MM.1S (cell line): ENCODE results near the gene IVD.

Experiments used
- DNase-seq: peaks from one replicate; pipeline ENCODE4 v3.0.0-alpha.2; 2015
- H2AFZ ChIP-seq: fragments of 300-600 bp; sonication (generic); 2 replicates; pipeline ENCODE4 v1.6.0; 2016; ENCODE audit warnings: antibody characterized with exemption, low read length
- H3F3A ChIP-seq: fragments of 300-600 bp; sonication (generic); 2 replicates; pipeline ENCODE4 v1.6.1; 2016; ENCODE audit warnings: mild to moderate bottlenecking, antibody characterized with exemption, low read length, moderate library complexity, mixed read lengths; ENCODE audit not compliant: insufficient read depth
- H3K27ac ChIP-seq: fragments of 300-600 bp; sonication (generic); 2 replicates; pipeline ENCODE4 v1.5.1; 2016; ENCODE audit warnings: mild to moderate bottlenecking, low read length
- H3K27me3 ChIP-seq: fragments of 300-600 bp; sonication (generic); replicated peaks from 2 replicates; pipeline ENCODE4 v1.6.0; 2016; ENCODE audit warnings: low read length; ENCODE audit not compliant: insufficient read depth
- H3K36me3 ChIP-seq: fragments of 300-600 bp; sonication (generic); replicated peaks from 2 replicates; pipeline ENCODE4 v1.6.1; 2016; ENCODE audit warnings: mild to moderate bottlenecking, low read length, mixed read lengths; ENCODE audit not compliant: insufficient read depth
- H3K4me1 ChIP-seq: fragments of 300-600 bp; sonication (generic); 2 replicates; pipeline ENCODE4 v1.6.1; 2016; ENCODE audit warnings: low read length, mixed read lengths
- H3K4me2 ChIP-seq: fragments of 300-600 bp; sonication (generic); 2 replicates; pipeline ENCODE4 v1.6.0; 2016; ENCODE audit warnings: low read depth, low read length
- H3K4me3 ChIP-seq: fragments of 300-600 bp; sonication (generic); 2 replicates; pipeline ENCODE4 v1.5.1; 2016; ENCODE audit warnings: low read length, mixed read lengths
- H3K79me2 ChIP-seq: fragments of 300-600 bp; sonication (generic); 2 replicates; pipeline ENCODE4 v1.6.1; 2016; ENCODE audit warnings: mixed run types, low read length, mixed read lengths
- H3K9ac ChIP-seq: fragments of 300-600 bp; sonication (generic); 2 replicates; pipeline ENCODE4 v1.6.1; 2016; ENCODE audit warnings: low read length, mixed read lengths
- H3K9me2 ChIP-seq: fragments of 300-600 bp; sonication (generic); replicated peaks from 2 replicates; pipeline ENCODE4 v1.6.1; 2016; ENCODE audit warnings: mild to moderate bottlenecking, low read length, mixed read lengths; ENCODE audit not compliant: insufficient read depth
- H3K9me3 ChIP-seq: fragments of 300-600 bp; sonication (generic); replicated peaks from 2 replicates; pipeline ENCODE4 v1.6.1; 2016; ENCODE audit warnings: mild to moderate bottlenecking, low read length, mixed read lengths; ENCODE audit not compliant: insufficient read depth
- H4K20me1 ChIP-seq: fragments of 300-600 bp; sonication (generic); 2 replicates; pipeline ENCODE4 v1.6.1; 2016; ENCODE audit warnings: mild to moderate bottlenecking, low read length, moderate library complexity, mixed read lengths; ENCODE audit not compliant: insufficient read depth
- EZH2 ChIP-seq: fragments of 300-600 bp; sonication (generic); optimal IDR thresholded peaks from 2 replicates; pipeline ENCODE3; 2017; ENCODE audit warnings: low read depth, mild to moderate bottlenecking, antibody characterized with exemption, low read length, mixed read lengths
- EZH2phosphoT487 ChIP-seq: fragments of 300-600 bp; sonication (generic); IDR thresholded peaks from 2 replicates; pipeline ENCODE4 v1.6.1; 2018; ENCODE audit warnings: antibody characterized with exemption, low read length
- TF ChIP-seq, protein P1 (sequence below): fragments of 300-600 bp; sonication (generic); IDR thresholded peaks from 2 replicates; pipeline ENCODE4 v1.5.1; 2016; ENCODE audit warnings: antibody characterized with exemption, low read length, mixed read lengths

IVD gene

DNA sequence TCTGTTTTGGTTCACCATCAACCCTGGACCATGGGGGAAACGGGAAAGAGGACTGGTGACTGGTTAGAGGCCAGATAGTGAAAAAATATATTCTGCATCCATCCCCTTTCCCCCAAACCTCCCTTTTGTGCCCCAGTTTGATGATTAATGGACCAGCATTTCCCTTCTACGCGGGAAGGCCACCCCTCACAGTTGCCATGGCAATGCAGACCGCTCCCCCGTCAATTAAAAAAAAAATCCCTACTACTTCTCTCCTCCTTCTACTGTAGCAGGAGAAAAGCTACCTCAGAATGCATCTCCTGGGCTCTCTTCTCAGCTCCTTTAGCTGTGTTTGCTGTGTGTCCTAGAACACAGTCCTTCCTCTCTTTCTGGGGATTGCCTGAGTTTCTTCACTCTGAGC is 39.1 kb downstream of the IVD start:
- no peak for DNase-seq
- TF ChIP-seq EZH2 (no peak), EZH2phosphoT487 (no peak)
- TF ChIP-seq, protein P1, sequence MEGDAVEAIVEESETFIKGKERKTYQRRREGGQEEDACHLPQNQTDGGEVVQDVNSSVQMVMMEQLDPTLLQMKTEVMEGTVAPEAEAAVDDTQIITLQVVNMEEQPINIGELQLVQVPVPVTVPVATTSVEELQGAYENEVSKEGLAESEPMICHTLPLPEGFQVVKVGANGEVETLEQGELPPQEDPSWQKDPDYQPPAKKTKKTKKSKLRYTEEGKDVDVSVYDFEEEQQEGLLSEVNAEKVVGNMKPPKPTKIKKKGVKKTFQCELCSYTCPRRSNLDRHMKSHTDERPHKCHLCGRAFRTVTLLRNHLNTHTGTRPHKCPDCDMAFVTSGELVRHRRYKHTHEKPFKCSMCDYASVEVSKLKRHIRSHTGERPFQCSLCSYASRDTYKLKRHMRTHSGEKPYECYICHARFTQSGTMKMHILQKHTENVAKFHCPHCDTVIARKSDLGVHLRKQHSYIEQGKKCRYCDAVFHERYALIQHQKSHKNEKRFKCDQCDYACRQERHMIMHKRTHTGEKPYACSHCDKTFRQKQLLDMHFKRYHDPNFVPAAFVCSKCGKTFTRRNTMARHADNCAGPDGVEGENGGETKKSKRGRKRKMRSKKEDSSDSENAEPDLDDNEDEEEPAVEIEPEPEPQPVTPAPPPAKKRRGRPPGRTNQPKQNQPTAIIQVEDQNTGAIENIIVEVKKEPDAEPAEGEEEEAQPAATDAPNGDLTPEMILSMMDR, result no peak
- Histone ChIP-seq H3K9me3 (no peaks in the 10 kb centered on the region), H3K36me3 (no peaks in the 10 kb centered on the region), H2AFZ (no peak overlapping the region), H3K4me1 (no peaks in the 10 kb centered on the region), H3K27ac (no peak overlapping the region), H3K9ac (no peak overlapping the region), H3K79me2 (peaks cover 75% of the 10 kb centered on the region), H3K9me2 (no peaks in the 10 kb centered on the region), H3F3A (peaks cover 11% of the 10 kb centered on the region), H3K27me3 (no peaks in the 10 kb centered on the region), H3K4me2 (no peak overlapping the region), H3K4me3 (no peak overlapping the region), H4K20me1 (0 out of 2 replicates have a peak, but pooled peaks cover 5% of the 10 kb centered on the region)

DNA sequence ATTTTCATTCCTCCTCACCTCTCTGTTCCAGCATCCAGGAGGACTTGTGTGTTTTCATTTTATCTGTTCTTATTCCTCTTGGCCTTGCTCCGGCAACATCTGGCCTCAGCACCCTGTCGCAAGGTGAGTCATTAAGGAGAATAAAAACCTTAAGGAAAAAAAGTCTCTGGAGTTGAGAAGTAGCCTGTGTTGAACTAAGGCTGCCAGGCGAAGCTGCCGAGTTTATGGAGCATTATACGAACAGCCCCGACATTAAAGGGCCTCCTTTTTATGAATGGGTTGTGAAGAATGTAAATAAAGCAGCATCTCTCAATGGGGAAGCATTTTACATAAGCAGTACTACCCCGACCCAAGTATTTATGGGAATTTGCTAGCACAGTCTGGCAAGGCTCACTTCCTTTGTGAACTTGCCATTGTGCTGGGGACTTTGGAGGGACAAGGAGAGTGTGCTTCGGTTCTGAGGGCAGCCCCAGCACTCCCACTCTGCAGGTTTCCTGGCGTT is 39.9 kb downstream of the IVD start:
- no peak for TF ChIP-seq EZH2phosphoT487
- TF ChIP-seq EZH2, result no peak
- TF ChIP-seq, protein P1, result no peak
- 0 out of 2 replicates have a peak, but pooled peaks cover 5% of the 10 kb centered on the region for H4K20me1 ChIP-seq
- H3K4me2 ChIP-seq, result no peak overlapping the region
- no peak overlapping the region for H3K4me3 ChIP-seq
- no peak overlapping the region for H3K9ac ChIP-seq
- no peak for DNase-seq
- H3K9me2 ChIP-seq, result no peaks in the 10 kb centered on the region
- H3K4me1 ChIP-seq, result no peaks in the 10 kb centered on the region
- peaks cover 4% of the 10 kb centered on the region; the same call in 1 of the 2 replicates for H3F3A ChIP-seq
- H3K27me3 ChIP-seq, result no peaks in the 10 kb centered on the region
- no peak overlapping the region for H2AFZ ChIP-seq
- H3K9me3 ChIP-seq, result no peaks in the 10 kb centered on the region
- no peaks in the 10 kb centered on the region for H3K36me3 ChIP-seq
- H3K79me2 ChIP-seq, result peaks cover 83% of the 10 kb centered on the region
- H3K27ac ChIP-seq, result no peak overlapping the region

DNA sequence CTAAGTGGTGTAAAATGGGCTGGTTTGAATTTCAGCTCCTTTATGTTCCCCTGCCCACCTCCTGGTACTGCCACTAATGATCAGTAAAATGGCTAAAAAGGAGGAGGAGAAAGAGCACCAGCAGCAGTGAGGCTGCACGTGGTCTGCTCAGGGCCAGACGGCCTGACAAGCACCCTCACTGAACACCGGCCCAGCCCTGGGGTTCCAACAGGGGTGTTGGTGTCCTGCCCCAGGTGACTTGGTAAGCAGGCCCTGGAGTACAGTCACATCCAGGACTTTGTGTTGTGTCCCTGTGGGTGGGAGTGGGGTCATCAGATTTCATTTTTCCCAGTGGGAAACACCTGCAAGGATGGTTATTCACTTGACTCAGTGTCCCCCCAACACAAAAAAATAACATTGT is 40.5 kb downstream of the IVD start:
- Histone ChIP-seq H3K9ac (no peak overlapping the region), H3K4me2 (no peak overlapping the region), H4K20me1 (0 out of 2 replicates have a peak, but pooled peaks cover 5% of the 10 kb centered on the region), H2AFZ (no peak overlapping the region), H3K4me1 (no peaks in the 10 kb centered on the region), H3F3A (0 out of 2 replicates have a peak, but pooled peaks cover 4% of the 10 kb centered on the region), H3K9me2 (no peaks in the 10 kb centered on the region), H3K36me3 (no peaks in the 10 kb centered on the region), H3K9me3 (no peaks in the 10 kb centered on the region), H3K4me3 (no peak overlapping the region), H3K27me3 (no peaks in the 10 kb centered on the region), H3K27ac (no peak overlapping the region), H3K79me2 (peaks cover 88% of the 10 kb centered on the region)
- no peak for TF ChIP-seq EZH2
- no peak for TF ChIP-seq EZH2phosphoT487
- TF ChIP-seq, protein P1, result no peak
- DNase-seq, result no peak
